ENCODE data around the gene IRF2BP2.

GRCh38 chr1:234571702-234572101 lies 38.3 kb downstream of the IRF2BP2 start:
- TF ChIP-seq, protein P1, sequence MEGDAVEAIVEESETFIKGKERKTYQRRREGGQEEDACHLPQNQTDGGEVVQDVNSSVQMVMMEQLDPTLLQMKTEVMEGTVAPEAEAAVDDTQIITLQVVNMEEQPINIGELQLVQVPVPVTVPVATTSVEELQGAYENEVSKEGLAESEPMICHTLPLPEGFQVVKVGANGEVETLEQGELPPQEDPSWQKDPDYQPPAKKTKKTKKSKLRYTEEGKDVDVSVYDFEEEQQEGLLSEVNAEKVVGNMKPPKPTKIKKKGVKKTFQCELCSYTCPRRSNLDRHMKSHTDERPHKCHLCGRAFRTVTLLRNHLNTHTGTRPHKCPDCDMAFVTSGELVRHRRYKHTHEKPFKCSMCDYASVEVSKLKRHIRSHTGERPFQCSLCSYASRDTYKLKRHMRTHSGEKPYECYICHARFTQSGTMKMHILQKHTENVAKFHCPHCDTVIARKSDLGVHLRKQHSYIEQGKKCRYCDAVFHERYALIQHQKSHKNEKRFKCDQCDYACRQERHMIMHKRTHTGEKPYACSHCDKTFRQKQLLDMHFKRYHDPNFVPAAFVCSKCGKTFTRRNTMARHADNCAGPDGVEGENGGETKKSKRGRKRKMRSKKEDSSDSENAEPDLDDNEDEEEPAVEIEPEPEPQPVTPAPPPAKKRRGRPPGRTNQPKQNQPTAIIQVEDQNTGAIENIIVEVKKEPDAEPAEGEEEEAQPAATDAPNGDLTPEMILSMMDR (CRISPR knock-in tag; IDR thresholded peaks at IDR 0.05): no peak
- TF ChIP-seq SMARCC2 (IDR thresholded peaks at IDR 0.05): no peak
- no peak for TF ChIP-seq SIN3A (IDR thresholded peaks at IDR 0.05; ENCODE audit: borderline replicate concordance, low read depth, low read length)
- TF ChIP-seq, protein P2, sequence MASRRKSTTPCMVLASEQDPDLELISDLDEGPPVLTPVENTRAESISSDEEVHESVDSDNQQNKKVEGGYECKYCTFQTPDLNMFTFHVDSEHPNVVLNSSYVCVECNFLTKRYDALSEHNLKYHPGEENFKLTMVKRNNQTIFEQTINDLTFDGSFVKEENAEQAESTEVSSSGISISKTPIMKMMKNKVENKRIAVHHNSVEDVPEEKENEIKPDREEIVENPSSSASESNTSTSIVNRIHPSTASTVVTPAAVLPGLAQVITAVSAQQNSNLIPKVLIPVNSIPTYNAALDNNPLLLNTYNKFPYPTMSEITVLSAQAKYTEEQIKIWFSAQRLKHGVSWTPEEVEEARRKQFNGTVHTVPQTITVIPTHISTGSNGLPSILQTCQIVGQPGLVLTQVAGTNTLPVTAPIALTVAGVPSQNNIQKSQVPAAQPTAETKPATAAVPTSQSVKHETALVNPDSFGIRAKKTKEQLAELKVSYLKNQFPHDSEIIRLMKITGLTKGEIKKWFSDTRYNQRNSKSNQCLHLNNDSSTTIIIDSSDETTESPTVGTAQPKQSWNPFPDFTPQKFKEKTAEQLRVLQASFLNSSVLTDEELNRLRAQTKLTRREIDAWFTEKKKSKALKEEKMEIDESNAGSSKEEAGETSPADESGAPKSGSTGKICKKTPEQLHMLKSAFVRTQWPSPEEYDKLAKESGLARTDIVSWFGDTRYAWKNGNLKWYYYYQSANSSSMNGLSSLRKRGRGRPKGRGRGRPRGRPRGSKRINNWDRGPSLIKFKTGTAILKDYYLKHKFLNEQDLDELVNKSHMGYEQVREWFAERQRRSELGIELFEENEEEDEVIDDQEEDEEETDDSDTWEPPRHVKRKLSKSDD (CRISPR knock-in tag; IDR thresholded peaks at IDR 0.05; ENCODE audit: low read depth): no peak
- no peak for TF ChIP-seq ZSCAN20 (CRISPR knock-in tag; IDR thresholded peaks at IDR 0.05; ENCODE audit: borderline replicate concordance)
- no peak for TF ChIP-seq REST (IDR thresholded peaks at IDR 0.05; ENCODE audit: borderline replicate concordance in 1 of 2, low read depth in 1 of 2, low read length in 2 of 2)
- no peak for TF ChIP-seq KDM1A (CRISPR knock-in tag; IDR thresholded peaks at IDR 0.05)
- no peak for TF ChIP-seq POLR2AphosphoS5 (IDR thresholded peaks at IDR 0.05; ENCODE audit: low read depth, low read length)
- TF ChIP-seq KAT7 (CRISPR knock-in tag; IDR thresholded peaks at IDR 0.05; ENCODE audit: borderline replicate concordance): no peak
- no peak for TF ChIP-seq ATF3 (CRISPR knock-in tag; IDR thresholded peaks at IDR 0.05)

All from HepG2 (cell line).